ENCODE measurements around the gene MYDGF. TPM values are rescaled to one million over a fixed set of nuclear protein-coding genes. Genes with fewer than 3 reads are reported as not detected.

The MYDGF gene
- total RNA-seq, result 10 to 100 TPM; 22.8 to 59.2 (median 42.8) TPM

DNA sequence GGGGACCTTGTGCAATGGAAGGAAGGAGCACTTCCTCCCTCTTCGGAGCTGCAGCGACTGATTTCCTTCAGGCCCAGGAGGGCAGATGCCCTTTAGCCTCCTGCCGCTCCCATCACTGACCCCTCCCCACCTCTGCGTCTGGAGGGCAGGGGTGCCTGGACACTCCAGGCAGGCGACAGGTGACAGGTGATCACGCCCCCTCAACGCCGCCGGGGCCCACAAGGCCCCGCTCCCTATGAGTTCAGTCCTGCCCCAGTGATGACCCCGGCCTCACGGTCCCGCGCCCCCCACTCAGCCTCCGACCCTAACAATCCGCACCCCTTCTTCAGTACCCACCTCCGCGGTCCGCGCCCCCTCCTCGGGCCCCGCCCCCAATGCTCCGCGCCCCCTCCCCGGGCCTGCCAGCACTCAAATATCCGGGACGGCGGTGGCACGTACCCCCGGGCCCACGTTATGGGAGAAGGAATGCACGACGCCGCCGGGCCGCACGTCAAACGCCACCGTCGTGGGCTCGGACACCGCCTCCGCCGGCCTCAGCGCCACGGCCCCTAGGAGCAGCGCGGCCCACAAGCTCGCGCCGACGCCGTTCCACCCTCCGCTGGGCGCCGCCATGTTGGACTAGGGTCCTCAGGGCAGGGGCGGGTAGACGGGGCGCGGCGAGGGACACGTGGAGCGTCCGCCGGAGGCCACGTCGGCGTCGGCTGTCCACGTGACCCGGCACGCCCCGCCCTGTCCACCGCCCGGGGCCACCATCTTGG, at the start of gene MYDGF:
Gene MYDGF, minus strand, starts transcription at position 620 of the 758 bp plus-strand sequence. Its CDS starts 8 bp downstream, at position 612.
- peak within 1 kb of the TSS; percentile 71 to 97 (median 92) for H3K4me3 ChIP-seq
- H3K36me3 ChIP-seq, result peaks cover 9 to 39% (median 37%) of the 10 kb centered on the region in 4 donors
- no peaks in the 10 kb centered on the region for H3K9me3 ChIP-seq
- WGBS, result 4% methylated on average over 22 of the region's 75 CpGs
- H3K27me3 ChIP-seq, result no peaks in the 10 kb centered on the region
- H3K4me1 ChIP-seq, result peaks cover 15 to 27% (median 26%) of the 10 kb centered on the region in 4 donors
- TF ChIP-seq, protein P1, sequence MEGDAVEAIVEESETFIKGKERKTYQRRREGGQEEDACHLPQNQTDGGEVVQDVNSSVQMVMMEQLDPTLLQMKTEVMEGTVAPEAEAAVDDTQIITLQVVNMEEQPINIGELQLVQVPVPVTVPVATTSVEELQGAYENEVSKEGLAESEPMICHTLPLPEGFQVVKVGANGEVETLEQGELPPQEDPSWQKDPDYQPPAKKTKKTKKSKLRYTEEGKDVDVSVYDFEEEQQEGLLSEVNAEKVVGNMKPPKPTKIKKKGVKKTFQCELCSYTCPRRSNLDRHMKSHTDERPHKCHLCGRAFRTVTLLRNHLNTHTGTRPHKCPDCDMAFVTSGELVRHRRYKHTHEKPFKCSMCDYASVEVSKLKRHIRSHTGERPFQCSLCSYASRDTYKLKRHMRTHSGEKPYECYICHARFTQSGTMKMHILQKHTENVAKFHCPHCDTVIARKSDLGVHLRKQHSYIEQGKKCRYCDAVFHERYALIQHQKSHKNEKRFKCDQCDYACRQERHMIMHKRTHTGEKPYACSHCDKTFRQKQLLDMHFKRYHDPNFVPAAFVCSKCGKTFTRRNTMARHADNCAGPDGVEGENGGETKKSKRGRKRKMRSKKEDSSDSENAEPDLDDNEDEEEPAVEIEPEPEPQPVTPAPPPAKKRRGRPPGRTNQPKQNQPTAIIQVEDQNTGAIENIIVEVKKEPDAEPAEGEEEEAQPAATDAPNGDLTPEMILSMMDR (IDR thresholded peaks at IDR 0.05), result peak in 1 of 3 experiments; percentile 22
- TF ChIP-seq POLR2A (IDR thresholded peaks at IDR 0.05; ENCODE audit: low read depth) (peak; percentile 61), EP300 (IDR thresholded peaks at IDR 0.05) (no peak), POLR2AphosphoS5 (IDR thresholded peaks at IDR 0.05) (peak; percentile 83 to 85)
- peak within 1 kb of the TSS; percentile 68 to 84 (median 78) for H3K27ac ChIP-seq (replicated peaks in 1 of 4)
- intact Hi-C loops (cut with DNase I), result no loop called here
- DNase-seq (ENCODE audit: extremely low spot score), result peak; percentile 96

DNA sequence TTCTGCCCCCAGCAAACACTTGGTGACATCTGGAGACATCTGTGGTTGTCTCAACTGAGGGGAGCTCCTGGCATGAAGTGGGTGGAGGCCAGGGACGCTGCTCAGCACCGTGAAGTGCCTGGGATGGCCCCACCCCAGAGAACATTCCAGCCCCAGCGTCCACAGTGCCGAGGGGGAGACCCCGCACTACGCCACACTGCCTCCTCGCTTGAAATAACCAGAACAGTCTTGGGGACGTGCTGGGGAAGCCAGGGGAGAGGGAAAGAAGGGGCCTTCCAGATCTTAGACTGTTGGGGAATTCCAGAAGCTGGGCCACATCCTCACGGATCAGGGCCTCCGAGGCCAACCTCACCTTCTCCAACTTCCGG, 49.3 kb upstream of the MYDGF start:
- 85% methylated on average over 11 of the region's 11 CpGs for WGBS
- DNase-seq (ENCODE audit: extremely low spot score), result no peak
- intact Hi-C loops (cut with DNase I), result no loop called here
- Histone ChIP-seq H3K4me1 (peaks cover 16 to 38% (median 27%) of the 10 kb centered on the region in 4 donors), H3K36me3 (peaks cover 35 to 76% (median 64%) of the 10 kb centered on the region in 4 donors), H3K9me3 (no peaks in the 10 kb centered on the region), H3K27me3 (no peaks in the 10 kb centered on the region), H3K4me3 (no peak overlapping the region), H3K27ac (replicated peaks in 1 of 4) (no peak overlapping the region)
- TF ChIP-seq, protein P1 (IDR thresholded peaks at IDR 0.05), result no peak
- TF ChIP-seq POLR2A (IDR thresholded peaks at IDR 0.05; ENCODE audit: low read depth) (no peak), EP300 (IDR thresholded peaks at IDR 0.05) (no peak), POLR2AphosphoS5 (IDR thresholded peaks at IDR 0.05) (no peak)

DNA sequence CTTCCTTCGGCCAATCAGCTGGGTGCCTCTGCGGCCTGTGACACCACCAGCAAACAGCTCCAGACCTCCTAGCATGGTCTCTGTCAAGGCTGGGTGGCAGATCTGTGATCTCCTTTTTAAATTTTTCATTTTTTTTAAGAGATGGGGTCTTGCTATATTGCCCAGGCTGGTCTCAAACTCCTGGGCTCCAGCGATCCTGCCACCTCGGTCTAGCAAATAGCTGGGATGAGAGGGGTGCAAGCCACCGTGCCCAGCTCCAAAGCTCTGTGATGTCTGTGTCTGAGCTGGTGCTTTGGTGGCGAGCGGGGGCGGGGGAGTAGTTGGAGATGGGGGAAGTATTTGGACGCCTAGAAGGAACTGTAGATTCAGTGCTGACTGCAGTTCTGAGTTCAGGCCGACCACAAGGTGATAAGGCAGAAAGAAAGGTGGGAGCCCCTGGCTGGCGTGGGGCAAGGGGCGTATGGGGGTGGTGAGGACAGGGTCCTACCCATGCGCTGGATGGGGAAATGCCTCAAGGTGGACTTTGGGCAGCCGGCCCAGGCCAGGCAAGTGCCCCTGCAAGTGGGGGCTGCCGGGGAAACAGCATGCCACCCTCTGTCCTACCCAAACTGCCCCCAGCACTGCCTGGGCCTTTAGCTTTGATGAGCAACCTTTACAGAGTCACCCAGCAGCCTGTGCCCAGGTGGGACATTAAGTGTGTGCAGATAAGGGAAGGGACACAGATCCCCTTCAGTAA, 48.0 kb upstream of the MYDGF start:
- WGBS, result 84% methylated on average over 15 of the region's 15 CpGs
- no peak overlapping the region for H3K4me3 ChIP-seq
- TF ChIP-seq POLR2A (IDR thresholded peaks at IDR 0.05; ENCODE audit: low read depth) (no peak), POLR2AphosphoS5 (IDR thresholded peaks at IDR 0.05) (no peak), EP300 (IDR thresholded peaks at IDR 0.05) (no peak)
- TF ChIP-seq, protein P1 (IDR thresholded peaks at IDR 0.05), result no peak
- peaks cover 25 to 46% (median 37%) of the 10 kb centered on the region in 4 donors for H3K4me1 ChIP-seq
- intact Hi-C loops (cut with DNase I), result no loop called here
- H3K27me3 ChIP-seq, result no peaks in the 10 kb centered on the region
- no peak for DNase-seq (ENCODE audit: extremely low spot score)
- H3K27ac ChIP-seq (replicated peaks in 1 of 4), result no peak overlapping the region
- no peaks in the 10 kb centered on the region for H3K9me3 ChIP-seq
- H3K36me3 ChIP-seq, result peaks cover 42 to 89% (median 77%) of the 10 kb centered on the region in 4 donors

DNA sequence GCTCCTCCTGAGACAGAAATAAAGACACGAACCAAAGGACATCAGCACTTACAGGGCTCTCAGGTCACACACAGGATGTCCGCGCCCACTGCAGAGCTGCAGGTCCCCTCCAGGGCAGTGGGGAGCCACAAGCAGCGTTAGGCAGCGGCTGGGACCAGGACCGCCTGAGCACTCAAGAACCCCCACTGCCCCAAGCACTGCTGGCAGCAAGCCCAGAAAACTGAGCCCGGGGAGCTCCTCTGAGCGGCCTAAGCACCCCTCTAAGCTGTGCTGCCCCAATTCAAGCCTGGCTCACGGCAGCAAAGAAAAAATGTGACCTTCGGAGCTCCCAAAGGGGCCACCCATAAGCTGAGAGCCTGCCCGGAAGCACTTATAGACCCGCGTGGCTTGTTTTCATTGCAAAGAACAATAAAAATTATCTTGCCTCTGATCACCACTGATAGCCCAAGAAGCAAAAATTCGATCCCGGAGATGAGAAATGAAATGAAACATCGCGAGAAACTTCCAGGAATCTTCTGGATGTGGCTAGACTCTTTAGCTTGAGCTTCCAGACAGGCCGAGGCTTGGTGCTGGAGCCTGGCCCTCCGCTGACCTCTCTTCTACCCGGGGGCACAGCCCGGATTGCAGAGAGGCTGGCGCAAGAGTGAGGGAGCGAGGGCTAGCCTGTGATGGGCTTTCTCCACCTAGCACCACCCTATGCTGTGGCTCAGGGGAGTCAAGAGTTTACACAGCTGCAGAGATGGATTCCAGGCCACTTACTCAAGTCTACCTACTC, 47.2 kb upstream of the MYDGF start:
- H3K9me3 ChIP-seq, result no peaks in the 10 kb centered on the region
- H3K27ac ChIP-seq (replicated peaks in 1 of 4), result no peak overlapping the region
- H3K36me3 ChIP-seq, result peaks cover 42 to 97% (median 85%) of the 10 kb centered on the region in 4 donors
- no peak for DNase-seq (ENCODE audit: extremely low spot score)
- intact Hi-C loops (cut with DNase I), result no loop called here
- peaks cover 27 to 42% (median 36%) of the 10 kb centered on the region in 4 donors for H3K4me1 ChIP-seq
- TF ChIP-seq, protein P1 (IDR thresholded peaks at IDR 0.05), result no peak
- TF ChIP-seq POLR2AphosphoS5 (IDR thresholded peaks at IDR 0.05), result no peak
- no peak for TF ChIP-seq POLR2A (IDR thresholded peaks at IDR 0.05; ENCODE audit: low read depth)
- TF ChIP-seq EP300 (IDR thresholded peaks at IDR 0.05), result no peak
- 84% methylated on average over 19 of the region's 23 CpGs for WGBS
- H3K27me3 ChIP-seq, result no peaks in the 10 kb centered on the region
- no peak overlapping the region for H3K4me3 ChIP-seq

Data from esophagus muscularis mucosa (tissue), 4 donors.